Breast epithelium (tissue), 4 donors: Measurements from ENCODE around the gene GPATCH2. TPM values are rescaled to one million over a fixed set of nuclear protein-coding genes. Genes with fewer than 3 reads are reported as not detected.
"Not testable (repeated sequence)": the region's sequence is repeated elsewhere in the genome, so short reads cannot be mapped to it uniquely, and the experiment has no call there.

Experiments used
- DNase-seq, 2 donors: peaks; one replicate each; pipeline ENCODE4 v3.0.0-alpha.2; 2019; ENCODE audit warnings: low spot score in 2 of 2
- H3K27ac ChIP-seq, 2 donors: fragments of 200-600 bp; sonication (generic) in 1 of 2; one replicate each; pipeline ENCODE4 v1.5.1; 2016 to 2019; ENCODE audit warnings: mild to moderate bottlenecking in 1 of 2
- H3K27me3 ChIP-seq, 2 donors: fragments of 200-600 bp; sonication (generic) in 1 of 2; one replicate each; pipeline versions ENCODE4 v1.5.1 to v1.6.0; 2017 to 2019; ENCODE audit warnings: control low read depth in 1 of 2, mild to moderate bottlenecking in 1 of 2
- H3K36me3 ChIP-seq: fragments of 200-600 bp; one replicate; pipeline ENCODE4 v1.5.1; 2019
- H3K4me1 ChIP-seq, 2 donors: fragments of 200-600 bp; sonication (generic); one replicate each; pipeline ENCODE4 v1.5.1; 2016 to 2019; ENCODE audit warnings: control low read depth in 1 of 2
- H3K4me3 ChIP-seq, 3 donors: fragments of 200-600 bp; sonication (generic); 1 replicate in 2 of 3; 2 replicates in 1 of 3; pipeline ENCODE4 v1.5.1; 2016 to 2019; ENCODE audit warnings: mild to moderate bottlenecking in 3 of 3, moderate library complexity in 2 of 3
- H3K9me3 ChIP-seq, 2 donors: fragments of 200-600 bp; sonication (generic) in 1 of 2; one replicate each; pipeline ENCODE4 v1.5.1; 2016 to 2019; ENCODE audit warnings: control low read depth in 1 of 2
- POLR2A ChIP-seq: fragments of 450-650 bp; IDR thresholded peaks from one replicate; pipeline ENCODE4 v1.6.1; 2016; ENCODE audit warnings: antibody characterized with exemption, mild to moderate bottlenecking, moderate library complexity
- POLR2AphosphoS5 ChIP-seq, 3 donors: sonication (generic); formaldehyde crosslinking; IDR thresholded peaks; one replicate each; pipeline ENCODE4 v1.6.1; 2017; ENCODE audit warnings: antibody characterized with exemption in 3 of 3
- intact Hi-C: fragments of 100-400 bp; cut with DNase I; formaldehyde crosslinking; loops from one replicate; pipeline ENCODE4 v1.15.1; 2023; ENCODE audit warnings: low total_unique reads
- total RNA-seq, 3 donors: library from RNA; depleted of rRNA; stranded (reverse); fragments of >200 nt; gene quantifications; one replicate each; pipeline ENCODE4 v1.1.0, GENCODE V29; 2016
- TF ChIP-seq, protein P1 (sequence below), 3 donors: fragments of 450-650 bp; IDR thresholded peaks; one replicate each; pipeline ENCODE4 v1.5.1; 2016 to 2017; ENCODE audit warnings: antibody characterized with exemption in 3 of 3, mild to moderate bottlenecking in 3 of 3, moderate library complexity in 3 of 3

Gene GPATCH2
- total RNA-seq, 3 donors from 2014 or later = 12.0 to 29.3 (median 23.9) TPM

DNA sequence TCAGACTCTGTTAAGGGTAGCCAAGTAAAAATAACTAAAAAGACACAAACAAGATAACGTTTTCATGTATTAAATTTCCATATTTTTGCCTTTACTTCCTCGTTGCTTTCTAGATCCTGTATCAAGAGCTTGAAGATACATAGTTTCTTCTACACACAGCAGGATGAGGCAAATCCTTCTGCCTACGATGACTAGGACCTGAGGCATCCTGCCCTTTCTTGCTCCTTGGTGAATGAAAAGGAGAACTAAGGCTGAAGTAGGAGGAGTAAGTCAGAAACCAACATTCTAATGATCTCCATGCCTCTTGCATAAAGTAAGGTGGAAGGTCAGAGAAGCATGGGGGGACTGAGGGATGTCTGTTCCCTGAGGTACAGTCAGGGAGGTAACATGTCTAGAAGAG lies 102.6 kb downstream of the GPATCH2 start:
- TF ChIP-seq POLR2AphosphoS5 (IDR thresholded peaks at IDR 0.05) (no peak), POLR2A (no peak)
- TF ChIP-seq, protein P1, sequence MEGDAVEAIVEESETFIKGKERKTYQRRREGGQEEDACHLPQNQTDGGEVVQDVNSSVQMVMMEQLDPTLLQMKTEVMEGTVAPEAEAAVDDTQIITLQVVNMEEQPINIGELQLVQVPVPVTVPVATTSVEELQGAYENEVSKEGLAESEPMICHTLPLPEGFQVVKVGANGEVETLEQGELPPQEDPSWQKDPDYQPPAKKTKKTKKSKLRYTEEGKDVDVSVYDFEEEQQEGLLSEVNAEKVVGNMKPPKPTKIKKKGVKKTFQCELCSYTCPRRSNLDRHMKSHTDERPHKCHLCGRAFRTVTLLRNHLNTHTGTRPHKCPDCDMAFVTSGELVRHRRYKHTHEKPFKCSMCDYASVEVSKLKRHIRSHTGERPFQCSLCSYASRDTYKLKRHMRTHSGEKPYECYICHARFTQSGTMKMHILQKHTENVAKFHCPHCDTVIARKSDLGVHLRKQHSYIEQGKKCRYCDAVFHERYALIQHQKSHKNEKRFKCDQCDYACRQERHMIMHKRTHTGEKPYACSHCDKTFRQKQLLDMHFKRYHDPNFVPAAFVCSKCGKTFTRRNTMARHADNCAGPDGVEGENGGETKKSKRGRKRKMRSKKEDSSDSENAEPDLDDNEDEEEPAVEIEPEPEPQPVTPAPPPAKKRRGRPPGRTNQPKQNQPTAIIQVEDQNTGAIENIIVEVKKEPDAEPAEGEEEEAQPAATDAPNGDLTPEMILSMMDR (IDR thresholded peaks at IDR 0.05) = no peak
- no peaks in the 10 kb centered on the region for H3K27me3 ChIP-seq
- H3K4me3 ChIP-seq = no peak overlapping the region
- H3K36me3 ChIP-seq = no peaks in the 10 kb centered on the region
- no peak overlapping the region for H3K27ac ChIP-seq
- intact Hi-C loops = no loop called here
- H3K9me3 ChIP-seq = no peaks in the 10 kb centered on the region
- no peak for DNase-seq
- no peaks in the 10 kb centered on the region for H3K4me1 ChIP-seq

DNA sequence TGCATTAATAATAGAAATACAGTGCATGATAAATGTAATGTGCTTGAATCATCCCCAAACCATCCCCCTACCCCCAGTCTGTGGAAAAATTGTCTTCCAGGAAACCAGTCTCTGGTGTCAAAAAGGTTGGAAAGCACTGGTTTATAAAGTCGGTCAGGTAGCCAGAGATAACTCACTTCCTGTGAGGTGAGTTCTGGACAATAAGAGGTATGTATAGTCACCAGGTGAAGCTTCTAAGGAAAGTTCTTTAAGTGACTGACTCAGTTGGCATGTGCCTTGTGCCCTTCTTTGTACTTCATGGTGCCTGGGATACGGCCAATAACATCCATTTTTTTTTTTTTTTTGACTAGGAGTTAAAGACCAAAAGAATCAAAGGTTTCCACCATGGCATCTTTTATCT lies 103.7 kb downstream of the GPATCH2 start:
- no peaks in the 10 kb centered on the region for H3K9me3 ChIP-seq
- H3K4me1 ChIP-seq = no peaks in the 10 kb centered on the region
- intact Hi-C loops = no loop called here
- H3K4me3 ChIP-seq = no peak overlapping the region
- no peak for DNase-seq
- no peaks in the 10 kb centered on the region for H3K36me3 ChIP-seq
- H3K27me3 ChIP-seq = no peaks in the 10 kb centered on the region
- TF ChIP-seq, protein P1 (IDR thresholded peaks at IDR 0.05) = no peak
- no peak for TF ChIP-seq POLR2A
- TF ChIP-seq POLR2AphosphoS5 (IDR thresholded peaks at IDR 0.05) = no peak
- H3K27ac ChIP-seq = no peak overlapping the region

DNA sequence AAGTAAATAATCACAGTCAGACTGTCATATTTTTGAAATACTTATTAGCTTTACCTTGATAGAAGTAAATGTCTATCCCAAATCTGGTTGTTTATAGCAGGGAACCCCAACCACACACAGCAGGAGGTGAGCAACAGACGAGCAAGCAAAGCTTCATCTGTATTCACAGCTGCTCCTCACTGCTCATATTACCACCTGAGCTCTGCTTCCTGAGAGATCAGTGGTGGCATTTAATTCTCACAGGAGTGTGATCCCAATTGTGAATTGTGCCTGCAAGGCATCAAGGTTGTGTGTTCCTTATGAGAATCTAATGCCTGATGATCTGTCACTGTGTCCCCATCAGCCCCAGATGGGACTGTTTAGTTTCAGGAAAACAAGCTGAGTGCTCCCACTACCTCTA lies 104.3 kb downstream of the GPATCH2 start:
- Histone ChIP-seq H3K4me1 (no peaks in the 10 kb centered on the region), H3K27ac (no peak overlapping the region), H3K36me3 (no peaks in the 10 kb centered on the region), H3K9me3 (no peaks in the 10 kb centered on the region), H3K27me3 (no peaks in the 10 kb centered on the region), H3K4me3 (no peak overlapping the region)
- TF ChIP-seq POLR2A (no peak), POLR2AphosphoS5 (IDR thresholded peaks at IDR 0.05) (no peak)
- TF ChIP-seq, protein P1 (IDR thresholded peaks at IDR 0.05) = no peak
- DNase-seq = no peak
- intact Hi-C loops = no loop called here

DNA sequence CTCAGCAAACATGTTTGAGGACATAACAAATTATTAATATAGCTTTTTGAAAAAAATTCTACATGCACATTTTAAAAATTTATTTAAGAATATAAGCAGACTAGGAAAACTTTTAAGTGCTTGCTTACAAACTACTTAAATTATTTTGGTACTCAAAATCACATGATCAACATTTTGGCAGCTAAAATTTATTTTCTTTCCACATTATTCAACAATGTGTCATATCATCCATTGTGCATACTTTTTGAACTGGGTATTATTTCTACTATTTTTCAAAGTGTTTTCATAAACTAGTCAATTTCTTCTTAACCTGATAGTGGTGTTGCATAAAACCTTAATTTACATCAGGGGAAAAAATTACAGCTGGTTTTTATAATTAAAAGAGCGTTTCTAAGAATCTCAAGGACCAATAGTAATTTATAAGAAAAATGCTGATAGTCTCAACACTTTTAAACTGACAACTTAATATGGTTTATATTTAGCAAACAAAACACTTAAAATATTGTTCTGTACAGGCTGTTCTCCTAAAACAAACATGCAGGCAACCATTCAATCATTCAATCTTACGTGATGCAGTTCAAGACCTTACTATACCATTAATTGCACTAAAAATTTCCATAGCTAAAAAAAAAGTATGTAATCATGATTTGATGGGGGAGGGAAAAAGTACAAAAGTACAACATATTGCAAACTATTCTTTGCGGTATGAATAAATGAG lies 105.0 kb downstream of the GPATCH2 start:
- no peak for DNase-seq
- Histone ChIP-seq H3K4me3 (no peak overlapping the region), H3K9me3 (no peaks in the 10 kb centered on the region), H3K4me1 (no peaks in the 10 kb centered on the region), H3K27ac (no peak overlapping the region), H3K36me3 (no peaks in the 10 kb centered on the region), H3K27me3 (no peaks in the 10 kb centered on the region)
- TF ChIP-seq POLR2A (no peak), POLR2AphosphoS5 (IDR thresholded peaks at IDR 0.05) (no peak)
- TF ChIP-seq, protein P1 (IDR thresholded peaks at IDR 0.05) = no peak
- intact Hi-C loops = no loop called here

DNA sequence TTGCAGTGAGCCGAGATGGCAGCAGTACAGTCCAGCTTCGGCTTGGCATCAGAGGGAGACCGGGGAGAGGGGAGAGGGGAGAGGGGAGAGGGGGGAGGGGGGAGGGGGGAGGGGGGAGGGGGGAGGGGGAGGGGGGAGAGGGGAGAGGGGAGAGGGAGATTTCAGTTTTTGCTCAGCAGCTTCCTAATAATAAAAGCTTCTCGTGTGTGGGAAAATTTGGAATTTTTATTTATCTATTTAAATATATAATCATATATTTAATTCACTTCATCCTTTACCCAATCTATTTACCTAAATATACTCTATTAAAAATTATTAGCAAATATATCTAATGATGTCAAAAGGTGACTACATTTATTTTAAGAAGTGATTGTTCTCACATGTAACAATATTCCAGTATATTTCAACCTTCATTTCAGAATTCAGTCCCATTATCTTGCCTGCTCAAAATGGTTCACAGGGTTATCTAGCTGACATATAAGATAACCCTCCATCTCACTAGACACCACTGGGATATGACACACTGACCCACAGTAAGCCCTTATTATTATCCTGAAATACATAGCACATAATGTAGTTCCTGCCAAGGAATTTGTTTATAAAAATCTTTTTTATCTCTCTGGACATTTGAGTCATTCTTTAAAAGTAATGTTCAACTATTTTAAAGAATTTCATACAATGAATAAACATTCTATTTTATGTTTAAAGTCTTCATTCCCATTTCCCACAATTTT lies 105.9 kb downstream of the GPATCH2 start:
- H3K36me3 ChIP-seq = no peaks in the 10 kb centered on the region
- TF ChIP-seq, protein P1 (IDR thresholded peaks at IDR 0.05) = no peak
- intact Hi-C loops = no loop called here
- no peaks in the 10 kb centered on the region for H3K27me3 ChIP-seq
- H3K4me3 ChIP-seq = no peak overlapping the region
- no peaks in the 10 kb centered on the region for H3K4me1 ChIP-seq
- no peak for DNase-seq
- H3K9me3 ChIP-seq = no peaks in the 10 kb centered on the region
- H3K27ac ChIP-seq = no peak overlapping the region

DNA sequence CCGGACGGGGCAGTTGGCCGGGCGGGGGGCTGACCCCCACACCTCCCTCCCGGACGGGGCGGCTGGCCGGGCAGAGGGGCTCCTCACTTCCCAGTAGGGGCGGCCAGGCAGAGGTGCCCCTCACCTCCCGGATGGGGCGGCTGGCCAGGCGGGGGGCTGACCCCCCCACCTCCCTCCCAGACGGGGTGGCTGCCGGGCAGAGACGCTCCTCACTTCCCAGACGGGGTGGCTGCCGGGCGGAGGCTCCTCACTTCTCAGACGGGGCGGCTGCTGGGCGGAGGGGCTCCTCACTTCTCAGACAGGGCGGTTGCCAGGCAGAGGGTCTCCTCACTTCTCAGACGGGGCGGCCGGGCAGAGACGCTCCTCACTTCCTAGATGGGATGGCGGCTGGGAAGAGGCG lies 107.0 kb downstream of the GPATCH2 start:
- H3K27me3 ChIP-seq, DNase-seq, intact Hi-C loops, H3K27ac ChIP-seq, H3K4me1 ChIP-seq, H3K9me3 ChIP-seq, H3K36me3 ChIP-seq, H3K4me3 ChIP-seq: not testable (repeated sequence)
